NOMO-1 (cell line): ENCODE measurements around the gene STMND1.

ENCODE experiments used
- DNase-seq, 2 experiments: peaks; one replicate each; lab custom pipeline; 2025; ENCODE audit not compliant: unreplicated experiment in 2 of 2; lab: John Stamatoyannopoulos, UW

Gene STMND1

GRCh38 chr6:17097982-17098381, 3.9 kb upstream of the STMND1 start:
- no peak for DNase-seq

- DNase-seq, result no peak
Measured at GRCh38 chr6:17098538-17098937, 3.3 kb upstream of the STMND1 start.

GRCh38 chr6:17099401-17100059, 2.3 kb upstream of the STMND1 start:
- DNase-seq, result no peak

GRCh38 chr6:17100806-17101205, 1.0 kb upstream of the STMND1 start:
- DNase-seq, result peak; percentile 33 to 90

GRCh38 chr6:17102258-17102870, 514 bp downstream of the STMND1 start:
- DNase-seq, result no peak

- no peak for DNase-seq
Measured at GRCh38 chr6:17103715-17104114, 1.9 kb downstream of the STMND1 start.

GRCh38 chr6:17107863-17108262, 6.0 kb downstream of the STMND1 start:
- no peak for DNase-seq

GRCh38 chr6:17115251-17116116, 13.6 kb downstream of the STMND1 start:
- no peak for DNase-seq

GRCh38 chr6:17116117-17116440, 14.2 kb downstream of the STMND1 start:
- no peak for DNase-seq

- DNase-seq, result no peak
Measured at GRCh38 chr6:17120019-17120418, 18.2 kb downstream of the STMND1 start.

GRCh38 chr6:17125407-17125806, 23.6 kb downstream of the STMND1 start:
- DNase-seq, result no peak

- DNase-seq, result peak in 1 of 2 experiments; percentile 2
Measured at GRCh38 chr6:17130786-17131185, 28.9 kb downstream of the STMND1 start.

GRCh38 chr6:17132967-17133366, 31.1 kb downstream of the STMND1 start:
- DNase-seq, result no peak

GRCh38 chr6:17138033-17138432, 36.2 kb downstream of the STMND1 start:
- no peak for DNase-seq

- no peak for DNase-seq
Measured at GRCh38 chr6:17144016-17144415, 42.2 kb downstream of the STMND1 start.

GRCh38 chr6:17149571-17149970, 47.7 kb downstream of the STMND1 start:
- no peak for DNase-seq

- no peak for DNase-seq
Measured at GRCh38 chr6:17150096-17150495, 48.2 kb downstream of the STMND1 start.

GRCh38 chr6:17151888-17152287, 50.0 kb downstream of the STMND1 start:
- DNase-seq, result no peak

- no peak for DNase-seq
Measured at GRCh38 chr6:17152703-17153102, 50.9 kb downstream of the STMND1 start.

- peak; percentile 2 to 60 for DNase-seq
Measured at GRCh38 chr6:17156112-17156921, 54.5 kb downstream of the STMND1 start.

GRCh38 chr6:17156966-17157365, 55.1 kb downstream of the STMND1 start:
- no peak for DNase-seq
